ENCODE measurements around the gene EFNB2. TPM values are rescaled to one million over a fixed set of nuclear protein-coding genes. Genes with fewer than 3 reads are reported as not detected.

Gene EFNB2
- total and polyA plus RNA-seq, 4 donors = 2.6 to 6.1 (median 3.4) TPM

DNA sequence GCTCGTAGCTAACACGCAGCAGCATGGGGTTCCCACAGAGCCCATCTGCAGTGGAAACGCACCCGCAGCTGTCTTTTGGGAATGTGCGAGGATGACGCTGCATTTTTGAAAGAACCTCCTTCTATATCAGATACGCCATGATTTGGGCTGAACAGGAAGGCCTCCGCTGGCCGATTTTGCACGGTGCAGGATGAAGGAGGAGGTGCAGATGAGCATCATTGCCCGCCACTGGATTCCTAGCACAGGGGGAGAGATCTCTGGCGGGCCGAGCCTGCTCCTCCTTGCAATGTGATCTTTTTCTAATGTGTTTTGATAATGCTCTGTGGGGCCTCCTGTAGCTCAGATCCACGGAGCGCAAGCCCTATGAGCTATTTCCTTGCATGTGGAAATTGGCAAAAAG is 55.5 kb downstream of the EFNB2 start:
- no peaks in the 10 kb centered on the region for H3K36me3 ChIP-seq (ENCODE audit: control insufficient read depth in 4 of 4, insufficient read depth in 3 of 4, low read depth in 1 of 4, low read length in 3 of 4)
- H3K27ac ChIP-seq (ENCODE audit: low read depth in 1 of 2, low read length in 2 of 2) = no peak overlapping the region
- H3K4me3 ChIP-seq (ENCODE audit: low read depth in 1 of 3, low read length in 3 of 3) = no peak overlapping the region
- H3K27me3 ChIP-seq (ENCODE audit: control insufficient read depth in 4 of 4, insufficient read depth in 4 of 4, low read length in 3 of 4) = peaks cover 0 to 3% (median 0%) of the 10 kb centered on the region in 4 donors
- H3K9me3 ChIP-seq (ENCODE audit: control insufficient read depth in 4 of 4, low read length in 3 of 4) = peaks cover 0 to 3% (median 0%) of the 10 kb centered on the region in 4 donors
- no peaks in the 10 kb centered on the region for H3K4me1 ChIP-seq (ENCODE audit: control insufficient read depth in 4 of 4, insufficient read depth in 4 of 4, low read length in 3 of 4)
- no peak overlapping the region for H3K9ac ChIP-seq (ENCODE audit: low read depth in 1 of 2, low read length in 2 of 2)
- DNase-seq (ENCODE audit: low spot score) = no peak
- 89% methylated on average over 15 of the region's 15 CpGs for WGBS
- TF ChIP-seq, protein P1, sequence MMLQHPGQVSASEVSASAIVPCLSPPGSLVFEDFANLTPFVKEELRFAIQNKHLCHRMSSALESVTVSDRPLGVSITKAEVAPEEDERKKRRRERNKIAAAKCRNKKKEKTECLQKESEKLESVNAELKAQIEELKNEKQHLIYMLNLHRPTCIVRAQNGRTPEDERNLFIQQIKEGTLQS (IDR thresholded peaks at IDR 0.05) = no peak
- no peak for TF ChIP-seq FOXA2 (IDR thresholded peaks at IDR 0.05)
- no peak for TF ChIP-seq NR2F2 (IDR thresholded peaks at IDR 0.05)
- TF ChIP-seq RAD21 (IDR thresholded peaks at IDR 0.05) = no peak
- TF ChIP-seq, protein P2, sequence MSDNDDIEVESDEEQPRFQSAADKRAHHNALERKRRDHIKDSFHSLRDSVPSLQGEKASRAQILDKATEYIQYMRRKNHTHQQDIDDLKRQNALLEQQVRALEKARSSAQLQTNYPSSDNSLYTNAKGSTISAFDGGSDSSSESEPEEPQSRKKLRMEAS (IDR thresholded peaks at IDR 0.05) = no peak
- TF ChIP-seq, protein P3, sequence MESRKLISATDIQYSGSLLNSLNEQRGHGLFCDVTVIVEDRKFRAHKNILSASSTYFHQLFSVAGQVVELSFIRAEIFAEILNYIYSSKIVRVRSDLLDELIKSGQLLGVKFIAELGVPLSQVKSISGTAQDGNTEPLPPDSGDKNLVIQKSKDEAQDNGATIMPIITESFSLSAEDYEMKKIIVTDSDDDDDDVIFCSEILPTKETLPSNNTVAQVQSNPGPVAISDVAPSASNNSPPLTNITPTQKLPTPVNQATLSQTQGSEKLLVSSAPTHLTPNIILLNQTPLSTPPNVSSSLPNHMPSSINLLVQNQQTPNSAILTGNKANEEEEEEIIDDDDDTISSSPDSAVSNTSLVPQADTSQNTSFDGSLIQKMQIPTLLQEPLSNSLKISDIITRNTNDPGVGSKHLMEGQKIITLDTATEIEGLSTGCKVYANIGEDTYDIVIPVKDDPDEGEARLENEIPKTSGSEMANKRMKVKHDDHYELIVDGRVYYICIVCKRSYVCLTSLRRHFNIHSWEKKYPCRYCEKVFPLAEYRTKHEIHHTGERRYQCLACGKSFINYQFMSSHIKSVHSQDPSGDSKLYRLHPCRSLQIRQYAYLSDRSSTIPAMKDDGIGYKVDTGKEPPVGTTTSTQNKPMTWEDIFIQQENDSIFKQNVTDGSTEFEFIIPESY (IDR thresholded peaks at IDR 0.05) = no peak
- TF ChIP-seq FOXA1 (IDR thresholded peaks at IDR 0.05) = no peak

DNA sequence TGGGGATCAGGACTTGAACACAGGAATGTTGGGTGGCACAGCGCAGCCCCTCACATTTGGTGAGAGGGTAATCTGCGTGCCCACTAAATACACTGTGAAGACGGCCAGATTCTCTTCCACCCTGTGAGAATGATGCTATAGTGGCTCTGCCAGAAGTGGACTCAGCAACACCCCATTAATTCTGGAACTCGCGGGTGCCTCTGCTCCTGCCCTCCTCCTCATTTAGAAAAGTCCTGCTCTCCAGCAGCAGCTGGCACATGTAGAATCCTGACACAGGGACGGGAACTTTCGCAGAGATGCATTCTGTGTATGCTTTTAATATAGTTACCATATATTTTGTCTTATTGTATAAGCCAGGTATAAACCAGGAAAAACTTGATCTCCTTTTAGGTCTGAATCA is 57.3 kb downstream of the EFNB2 start:
- Histone ChIP-seq H3K9ac (ENCODE audit: low read depth in 1 of 2, low read length in 2 of 2) (no peak overlapping the region), H3K27me3 (ENCODE audit: control insufficient read depth in 4 of 4, insufficient read depth in 4 of 4, low read length in 3 of 4) (peaks cover 0 to 3% (median 0%) of the 10 kb centered on the region in 4 donors), H3K9me3 (ENCODE audit: control insufficient read depth in 4 of 4, low read length in 3 of 4) (peaks cover 0 to 3% (median 0%) of the 10 kb centered on the region in 4 donors), H3K4me1 (ENCODE audit: control insufficient read depth in 4 of 4, insufficient read depth in 4 of 4, low read length in 3 of 4) (no peaks in the 10 kb centered on the region), H3K36me3 (ENCODE audit: control insufficient read depth in 4 of 4, insufficient read depth in 3 of 4, low read depth in 1 of 4, low read length in 3 of 4) (no peaks in the 10 kb centered on the region), H3K27ac (ENCODE audit: low read depth in 1 of 2, low read length in 2 of 2) (no peak overlapping the region), H3K4me3 (ENCODE audit: low read depth in 1 of 3, low read length in 3 of 3) (no peak overlapping the region)
- no peak for DNase-seq (ENCODE audit: low spot score)
- no peak for TF ChIP-seq FOXA2 (IDR thresholded peaks at IDR 0.05)
- WGBS = 86% methylated on average over 7 of the region's 7 CpGs

DNA sequence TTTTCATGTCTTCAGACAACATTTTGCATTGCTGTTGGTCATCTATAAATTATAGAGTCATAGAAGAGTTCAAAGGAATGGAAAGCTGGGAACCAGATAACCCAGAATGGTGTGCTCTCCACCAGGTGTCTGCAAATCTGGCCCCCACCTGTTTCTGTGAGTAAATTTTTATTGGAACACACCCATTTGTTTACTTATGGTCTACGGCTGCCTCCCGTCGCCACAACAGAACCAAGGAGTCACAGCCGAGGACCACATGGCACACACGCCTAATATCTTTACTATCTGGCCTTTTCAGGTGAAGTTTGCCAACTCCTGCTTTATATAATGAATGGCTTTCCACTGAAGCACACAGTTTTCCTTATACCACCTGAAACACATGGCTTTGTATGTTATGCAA is 58.2 kb downstream of the EFNB2 start:
- no peak overlapping the region for H3K27ac ChIP-seq (ENCODE audit: low read depth in 1 of 2, low read length in 2 of 2)
- H3K9me3 ChIP-seq (ENCODE audit: control insufficient read depth in 4 of 4, low read length in 3 of 4) = no peaks in the 10 kb centered on the region
- H3K9ac ChIP-seq (ENCODE audit: low read depth in 1 of 2, low read length in 2 of 2) = no peak overlapping the region
- TF ChIP-seq GABPA (IDR thresholded peaks at IDR 0.05 in 1 of 2, conservative IDR thresholded peaks at IDR 0.05 in 1 of 2) = no peak
- TF ChIP-seq, protein P4, sequence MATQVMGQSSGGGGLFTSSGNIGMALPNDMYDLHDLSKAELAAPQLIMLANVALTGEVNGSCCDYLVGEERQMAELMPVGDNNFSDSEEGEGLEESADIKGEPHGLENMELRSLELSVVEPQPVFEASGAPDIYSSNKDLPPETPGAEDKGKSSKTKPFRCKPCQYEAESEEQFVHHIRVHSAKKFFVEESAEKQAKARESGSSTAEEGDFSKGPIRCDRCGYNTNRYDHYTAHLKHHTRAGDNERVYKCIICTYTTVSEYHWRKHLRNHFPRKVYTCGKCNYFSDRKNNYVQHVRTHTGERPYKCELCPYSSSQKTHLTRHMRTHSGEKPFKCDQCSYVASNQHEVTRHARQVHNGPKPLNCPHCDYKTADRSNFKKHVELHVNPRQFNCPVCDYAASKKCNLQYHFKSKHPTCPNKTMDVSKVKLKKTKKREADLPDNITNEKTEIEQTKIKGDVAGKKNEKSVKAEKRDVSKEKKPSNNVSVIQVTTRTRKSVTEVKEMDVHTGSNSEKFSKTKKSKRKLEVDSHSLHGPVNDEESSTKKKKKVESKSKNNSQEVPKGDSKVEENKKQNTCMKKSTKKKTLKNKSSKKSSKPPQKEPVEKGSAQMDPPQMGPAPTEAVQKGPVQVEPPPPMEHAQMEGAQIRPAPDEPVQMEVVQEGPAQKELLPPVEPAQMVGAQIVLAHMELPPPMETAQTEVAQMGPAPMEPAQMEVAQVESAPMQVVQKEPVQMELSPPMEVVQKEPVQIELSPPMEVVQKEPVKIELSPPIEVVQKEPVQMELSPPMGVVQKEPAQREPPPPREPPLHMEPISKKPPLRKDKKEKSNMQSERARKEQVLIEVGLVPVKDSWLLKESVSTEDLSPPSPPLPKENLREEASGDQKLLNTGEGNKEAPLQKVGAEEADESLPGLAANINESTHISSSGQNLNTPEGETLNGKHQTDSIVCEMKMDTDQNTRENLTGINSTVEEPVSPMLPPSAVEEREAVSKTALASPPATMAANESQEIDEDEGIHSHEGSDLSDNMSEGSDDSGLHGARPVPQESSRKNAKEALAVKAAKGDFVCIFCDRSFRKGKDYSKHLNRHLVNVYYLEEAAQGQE (IDR thresholded peaks at IDR 0.05) = no peak
- no peak for TF ChIP-seq RXRA (IDR thresholded peaks at IDR 0.05)
- TF ChIP-seq FOXA2 (IDR thresholded peaks at IDR 0.05) = no peak
- no peak for TF ChIP-seq FOXA1 (IDR thresholded peaks at IDR 0.05)
- TF ChIP-seq TAF1 (conservative IDR thresholded peaks at IDR 0.05) = no peak
- TF ChIP-seq SP1 (IDR thresholded peaks at IDR 0.05) = no peak
- TF ChIP-seq HNF4G (IDR thresholded peaks at IDR 0.05) = no peak
- no peak for TF ChIP-seq EGR1 (IDR thresholded peaks at IDR 0.05; ENCODE audit: low read depth in 2 of 2)
- no peak for TF ChIP-seq NR2F2 (IDR thresholded peaks at IDR 0.05)
- TF ChIP-seq HNF4A (conservative IDR thresholded peaks at IDR 0.05) = no peak
- TF ChIP-seq, protein P5, sequence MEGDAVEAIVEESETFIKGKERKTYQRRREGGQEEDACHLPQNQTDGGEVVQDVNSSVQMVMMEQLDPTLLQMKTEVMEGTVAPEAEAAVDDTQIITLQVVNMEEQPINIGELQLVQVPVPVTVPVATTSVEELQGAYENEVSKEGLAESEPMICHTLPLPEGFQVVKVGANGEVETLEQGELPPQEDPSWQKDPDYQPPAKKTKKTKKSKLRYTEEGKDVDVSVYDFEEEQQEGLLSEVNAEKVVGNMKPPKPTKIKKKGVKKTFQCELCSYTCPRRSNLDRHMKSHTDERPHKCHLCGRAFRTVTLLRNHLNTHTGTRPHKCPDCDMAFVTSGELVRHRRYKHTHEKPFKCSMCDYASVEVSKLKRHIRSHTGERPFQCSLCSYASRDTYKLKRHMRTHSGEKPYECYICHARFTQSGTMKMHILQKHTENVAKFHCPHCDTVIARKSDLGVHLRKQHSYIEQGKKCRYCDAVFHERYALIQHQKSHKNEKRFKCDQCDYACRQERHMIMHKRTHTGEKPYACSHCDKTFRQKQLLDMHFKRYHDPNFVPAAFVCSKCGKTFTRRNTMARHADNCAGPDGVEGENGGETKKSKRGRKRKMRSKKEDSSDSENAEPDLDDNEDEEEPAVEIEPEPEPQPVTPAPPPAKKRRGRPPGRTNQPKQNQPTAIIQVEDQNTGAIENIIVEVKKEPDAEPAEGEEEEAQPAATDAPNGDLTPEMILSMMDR (IDR thresholded peaks at IDR 0.05; ENCODE audit: low read depth, low read length, missing input control) = no peak
- no peaks in the 10 kb centered on the region for H3K4me1 ChIP-seq (ENCODE audit: control insufficient read depth in 4 of 4, insufficient read depth in 4 of 4, low read length in 3 of 4)
- no peak overlapping the region for H3K4me3 ChIP-seq (ENCODE audit: low read depth in 1 of 3, low read length in 3 of 3)
- no peaks in the 10 kb centered on the region for H3K36me3 ChIP-seq (ENCODE audit: control insufficient read depth in 4 of 4, insufficient read depth in 3 of 4, low read depth in 1 of 4, low read length in 3 of 4)
- WGBS = 79% methylated on average over 5 of the region's 5 CpGs
- peaks cover 0 to 3% (median 0%) of the 10 kb centered on the region in 4 donors for H3K27me3 ChIP-seq (ENCODE audit: control insufficient read depth in 4 of 4, insufficient read depth in 4 of 4, low read length in 3 of 4)
- DNase-seq (ENCODE audit: low spot score) = no peak

All from liver (tissue), 9 donors.